ENCODE measurements around the gene PHYKPL. TPM values are rescaled to one million over a fixed set of nuclear protein-coding genes. Genes with fewer than 3 reads are reported as not detected.

Gene PHYKPL
- total and polyA plus RNA-seq, 2 donors (not counting 1 experiment from before 2014, with no cell fraction given): 263 to 313 TPM

GRCh38 chr5:178211095-178212048 is 21.2 kb downstream of the PHYKPL start:
- Mint-ChIP-seq H3K4me1 (peaks cover 18% of the 10 kb centered on the region), H3K9me3 (ENCODE audit: insufficient read depth) (no peaks in the 10 kb centered on the region), H3K27ac (peak overlapping the region; percentile 59), H3K27me3 (no peaks in the 10 kb centered on the region), H3K4me3 (no peak overlapping the region)
- Histone ChIP-seq H3K9ac (ENCODE audit: low read length) (no peak overlapping the region), H3K4me3 (ENCODE audit: control extremely low read depth in 1 of 5, extremely low read depth in 1 of 5, insufficient read depth in 1 of 5, low read depth in 2 of 5, low read length in 4 of 5) (no peak overlapping the region), H2AFZ (ENCODE audit: insufficient read depth, low read depth, low read length, poor library complexity, severe bottlenecking) (no peak overlapping the region), H3K27me3 (replicated peaks in 1 of 4; ENCODE audit: control extremely low read depth in 1 of 4, control insufficient read depth in 3 of 4, insufficient read depth in 4 of 4, low read length in 3 of 4) (no peaks in the 10 kb centered on the region), H3K79me2 (ENCODE audit: control insufficient read depth, insufficient read depth, low read length) (peaks cover 20% of the 10 kb centered on the region), H3K4me2 (replicated peaks; ENCODE audit: low read depth, low read length, poor library complexity, severe bottlenecking) (no peak overlapping the region), H3K27ac (ENCODE audit: low read length in 2 of 2) (no peak overlapping the region), H3K9me3 (ENCODE audit: control extremely low read depth in 1 of 3, control insufficient read depth in 2 of 3, insufficient read depth in 1 of 3, low read length in 2 of 3) (no peaks in the 10 kb centered on the region), H3K36me3 (replicated peaks in 1 of 2; ENCODE audit: control extremely low read depth in 1 of 2, control insufficient read depth in 1 of 2, extremely low read depth in 1 of 2, insufficient read depth in 2 of 2, low read length in 1 of 2) (peaks cover 0 to 92% of the 10 kb centered on the region in 2 experiments), H4K20me1 (ENCODE audit: control insufficient read depth, insufficient read depth, low read length, poor library complexity, severe bottlenecking) (peaks cover 65% of the 10 kb centered on the region), H3K4me1 (ENCODE audit: control insufficient read depth in 2 of 2, insufficient read depth in 2 of 2, low read length in 2 of 2) (peaks cover 6 to 11% of the 10 kb centered on the region in 2 donors)
- no peak for DNase-seq
- intact Hi-C loops (cut with micrococcal nuclease): no loop called here
- ChIA-PET CTCF (no interaction called here), POLR2A (interaction anchor here (0.6 kb wide), 1 partner anchor 352 kb away, joined by 13 read pairs; no protein-coding TSS in a partner anchor)
- TF ChIP-seq CTCF (IDR thresholded peaks at IDR 0.05): no peak
- TF ChIP-seq EZH2 (IDR thresholded peaks at IDR 0.05; ENCODE audit: borderline replicate concordance, insufficient read depth, low read depth, low read length, poor library complexity, severe bottlenecking): no peak
- no peak for ATAC-seq (ENCODE audit: low read depth)
- WGBS (ENCODE audit: insufficient coverage): 82% methylated on average over 8 of the region's 8 CpGs

- ChIA-PET CTCF (no interaction called here), POLR2A (interaction anchor here (0.6 kb wide), 1 partner anchor 16 kb away, joined by 3 read pairs; no protein-coding TSS in a partner anchor)
- H4K20me1 ChIP-seq (ENCODE audit: control insufficient read depth, insufficient read depth, low read length, poor library complexity, severe bottlenecking): peaks cover 66% of the 10 kb centered on the region
- no peak overlapping the region for H3K4me3 ChIP-seq (ENCODE audit: control extremely low read depth in 1 of 5, extremely low read depth in 1 of 5, insufficient read depth in 1 of 5, low read depth in 2 of 5, low read length in 4 of 5)
- H3K27me3 Mint-ChIP-seq: no peaks in the 10 kb centered on the region
- H3K27me3 ChIP-seq (replicated peaks in 1 of 4; ENCODE audit: control extremely low read depth in 1 of 4, control insufficient read depth in 3 of 4, insufficient read depth in 4 of 4, low read length in 3 of 4): no peaks in the 10 kb centered on the region
- DNase-seq: no peak
- H3K9me3 ChIP-seq (ENCODE audit: control extremely low read depth in 1 of 3, control insufficient read depth in 2 of 3, insufficient read depth in 1 of 3, low read length in 2 of 3): no peaks in the 10 kb centered on the region
- no peak overlapping the region for H3K9ac ChIP-seq (ENCODE audit: low read length)
- WGBS (ENCODE audit: insufficient coverage): 83% methylated on average over 1 of the region's 5 CpGs
- no peak overlapping the region for H3K27ac ChIP-seq (ENCODE audit: low read length in 2 of 2)
- peaks cover 0 to 94% of the 10 kb centered on the region in 2 experiments for H3K36me3 ChIP-seq (replicated peaks in 1 of 2; ENCODE audit: control extremely low read depth in 1 of 2, control insufficient read depth in 1 of 2, extremely low read depth in 1 of 2, insufficient read depth in 2 of 2, low read length in 1 of 2)
- H3K4me2 ChIP-seq (replicated peaks; ENCODE audit: low read depth, low read length, poor library complexity, severe bottlenecking): no peak overlapping the region
- peaks cover 8 to 12% of the 10 kb centered on the region in 2 donors for H3K4me1 ChIP-seq (ENCODE audit: control insufficient read depth in 2 of 2, insufficient read depth in 2 of 2, low read length in 2 of 2)
- intact Hi-C loops (cut with micrococcal nuclease): no loop called here
- H3K79me2 ChIP-seq (ENCODE audit: control insufficient read depth, insufficient read depth, low read length): peaks cover 27% of the 10 kb centered on the region
- H2AFZ ChIP-seq (ENCODE audit: insufficient read depth, low read depth, low read length, poor library complexity, severe bottlenecking): no peak overlapping the region
- TF ChIP-seq EZH2 (IDR thresholded peaks at IDR 0.05; ENCODE audit: borderline replicate concordance, insufficient read depth, low read depth, low read length, poor library complexity, severe bottlenecking): no peak
- TF ChIP-seq CTCF (IDR thresholded peaks at IDR 0.05): no peak
- ATAC-seq (ENCODE audit: low read depth): no peak
- H3K27ac Mint-ChIP-seq: peak overlapping the region; percentile 20
- peaks cover 20% of the 10 kb centered on the region for H3K4me1 Mint-ChIP-seq
- no peaks in the 10 kb centered on the region for H3K9me3 Mint-ChIP-seq (ENCODE audit: insufficient read depth)
- H3K4me3 Mint-ChIP-seq: no peak overlapping the region
Observed at GRCh38 chr5:178210686-178211085, 21.9 kb downstream of the PHYKPL start.

Data from B cell (primary cell).